MM.1S (cell line): ENCODE data around the gene ELL.

Source experiments
- DNase-seq: peaks from one replicate; pipeline ENCODE4 v3.0.0-alpha.2; 2015
- H2AFZ ChIP-seq: fragments of 300-600 bp; sonication (generic); 2 replicates; pipeline ENCODE4 v1.6.0; 2016; ENCODE audit warnings: antibody characterized with exemption, low read length
- H3F3A ChIP-seq: fragments of 300-600 bp; sonication (generic); 2 replicates; pipeline ENCODE4 v1.6.1; 2016; ENCODE audit warnings: mild to moderate bottlenecking, antibody characterized with exemption, low read length, moderate library complexity, mixed read lengths; ENCODE audit not compliant: insufficient read depth
- H3K27ac ChIP-seq: fragments of 300-600 bp; sonication (generic); 2 replicates; pipeline ENCODE4 v1.5.1; 2016; ENCODE audit warnings: mild to moderate bottlenecking, low read length
- H3K27me3 ChIP-seq: fragments of 300-600 bp; sonication (generic); replicated peaks from 2 replicates; pipeline ENCODE4 v1.6.0; 2016; ENCODE audit warnings: low read length; ENCODE audit not compliant: insufficient read depth
- H3K36me3 ChIP-seq: fragments of 300-600 bp; sonication (generic); replicated peaks from 2 replicates; pipeline ENCODE4 v1.6.1; 2016; ENCODE audit warnings: mild to moderate bottlenecking, low read length, mixed read lengths; ENCODE audit not compliant: insufficient read depth
- H3K4me1 ChIP-seq: fragments of 300-600 bp; sonication (generic); 2 replicates; pipeline ENCODE4 v1.6.1; 2016; ENCODE audit warnings: low read length, mixed read lengths
- H3K4me2 ChIP-seq: fragments of 300-600 bp; sonication (generic); 2 replicates; pipeline ENCODE4 v1.6.0; 2016; ENCODE audit warnings: low read depth, low read length
- H3K4me3 ChIP-seq: fragments of 300-600 bp; sonication (generic); 2 replicates; pipeline ENCODE4 v1.5.1; 2016; ENCODE audit warnings: low read length, mixed read lengths
- H3K79me2 ChIP-seq: fragments of 300-600 bp; sonication (generic); 2 replicates; pipeline ENCODE4 v1.6.1; 2016; ENCODE audit warnings: mixed run types, low read length, mixed read lengths
- H3K9ac ChIP-seq: fragments of 300-600 bp; sonication (generic); 2 replicates; pipeline ENCODE4 v1.6.1; 2016; ENCODE audit warnings: low read length, mixed read lengths
- H3K9me2 ChIP-seq: fragments of 300-600 bp; sonication (generic); replicated peaks from 2 replicates; pipeline ENCODE4 v1.6.1; 2016; ENCODE audit warnings: mild to moderate bottlenecking, low read length, mixed read lengths; ENCODE audit not compliant: insufficient read depth
- H3K9me3 ChIP-seq: fragments of 300-600 bp; sonication (generic); replicated peaks from 2 replicates; pipeline ENCODE4 v1.6.1; 2016; ENCODE audit warnings: mild to moderate bottlenecking, low read length, mixed read lengths; ENCODE audit not compliant: insufficient read depth
- H4K20me1 ChIP-seq: fragments of 300-600 bp; sonication (generic); 2 replicates; pipeline ENCODE4 v1.6.1; 2016; ENCODE audit warnings: mild to moderate bottlenecking, low read length, moderate library complexity, mixed read lengths; ENCODE audit not compliant: insufficient read depth
- EZH2 ChIP-seq: fragments of 300-600 bp; sonication (generic); optimal IDR thresholded peaks from 2 replicates; pipeline ENCODE3; 2017; ENCODE audit warnings: low read depth, mild to moderate bottlenecking, antibody characterized with exemption, low read length, mixed read lengths
- EZH2phosphoT487 ChIP-seq: fragments of 300-600 bp; sonication (generic); IDR thresholded peaks from 2 replicates; pipeline ENCODE4 v1.6.1; 2018; ENCODE audit warnings: antibody characterized with exemption, low read length
- TF ChIP-seq, protein P1 (sequence below): fragments of 300-600 bp; sonication (generic); IDR thresholded peaks from 2 replicates; pipeline ENCODE4 v1.5.1; 2016; ENCODE audit warnings: antibody characterized with exemption, low read length, mixed read lengths

ELL gene

GRCh38 chr19:18423258-18424020 lies 98.4 kb downstream of the ELL start:
- Histone ChIP-seq H3K27me3 (peaks cover 5% of the 10 kb centered on the region), H3K4me3 (no peak overlapping the region), H3K4me2 (no peak overlapping the region), H4K20me1 (no peaks in the 10 kb centered on the region), H3F3A (peaks cover 6% of the 10 kb centered on the region), H3K4me1 (peaks cover 6% of the 10 kb centered on the region), H3K27ac (no peak overlapping the region), H3K9me3 (no peaks in the 10 kb centered on the region), H3K9me2 (no peaks in the 10 kb centered on the region), H2AFZ (no peak overlapping the region), H3K36me3 (no peaks in the 10 kb centered on the region), H3K79me2 (no peaks in the 10 kb centered on the region), H3K9ac (no peak overlapping the region)
- TF ChIP-seq, protein P1, sequence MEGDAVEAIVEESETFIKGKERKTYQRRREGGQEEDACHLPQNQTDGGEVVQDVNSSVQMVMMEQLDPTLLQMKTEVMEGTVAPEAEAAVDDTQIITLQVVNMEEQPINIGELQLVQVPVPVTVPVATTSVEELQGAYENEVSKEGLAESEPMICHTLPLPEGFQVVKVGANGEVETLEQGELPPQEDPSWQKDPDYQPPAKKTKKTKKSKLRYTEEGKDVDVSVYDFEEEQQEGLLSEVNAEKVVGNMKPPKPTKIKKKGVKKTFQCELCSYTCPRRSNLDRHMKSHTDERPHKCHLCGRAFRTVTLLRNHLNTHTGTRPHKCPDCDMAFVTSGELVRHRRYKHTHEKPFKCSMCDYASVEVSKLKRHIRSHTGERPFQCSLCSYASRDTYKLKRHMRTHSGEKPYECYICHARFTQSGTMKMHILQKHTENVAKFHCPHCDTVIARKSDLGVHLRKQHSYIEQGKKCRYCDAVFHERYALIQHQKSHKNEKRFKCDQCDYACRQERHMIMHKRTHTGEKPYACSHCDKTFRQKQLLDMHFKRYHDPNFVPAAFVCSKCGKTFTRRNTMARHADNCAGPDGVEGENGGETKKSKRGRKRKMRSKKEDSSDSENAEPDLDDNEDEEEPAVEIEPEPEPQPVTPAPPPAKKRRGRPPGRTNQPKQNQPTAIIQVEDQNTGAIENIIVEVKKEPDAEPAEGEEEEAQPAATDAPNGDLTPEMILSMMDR, result no peak
- TF ChIP-seq EZH2, result no peak
- TF ChIP-seq EZH2phosphoT487, result no peak
- no peak for DNase-seq

DNA sequence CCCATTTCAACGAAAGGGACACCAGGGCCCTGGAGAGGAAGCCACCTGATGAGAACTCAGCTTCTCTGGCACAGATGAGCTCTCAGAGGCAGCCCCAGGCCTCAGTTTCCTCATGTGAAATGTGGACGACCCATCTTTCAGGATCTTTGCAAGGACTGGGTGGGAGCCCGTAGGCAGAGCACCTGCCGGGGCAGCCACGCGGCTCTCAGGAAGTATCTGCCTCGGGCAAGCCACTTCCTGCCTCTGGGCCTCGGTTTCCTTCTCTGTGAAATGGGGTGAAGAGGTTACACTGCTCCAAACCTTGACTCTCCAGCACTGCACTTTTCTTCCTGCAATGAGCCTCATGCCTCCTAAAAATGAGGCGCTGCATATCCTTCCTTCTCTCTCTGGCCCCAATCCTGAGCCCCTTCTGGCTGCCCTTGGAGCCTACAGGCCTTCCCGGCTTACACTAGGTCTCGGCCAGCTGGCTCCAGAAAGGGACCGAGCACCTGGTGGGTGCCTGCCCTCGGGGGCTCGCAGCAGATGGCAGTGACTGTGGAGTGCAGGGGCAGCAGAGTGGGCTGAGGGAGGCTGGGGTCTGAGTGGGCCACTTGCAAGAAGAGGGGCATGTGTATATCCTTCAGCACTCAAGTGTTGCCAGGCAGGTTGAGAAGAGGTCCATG lies 99.2 kb downstream of the ELL start:
- Histone ChIP-seq H3K4me2 (no peak overlapping the region), H2AFZ (no peak overlapping the region), H3K79me2 (no peaks in the 10 kb centered on the region), H3K27me3 (peaks cover 13% of the 10 kb centered on the region), H3K27ac (no peak overlapping the region), H3K36me3 (no peaks in the 10 kb centered on the region), H3K9ac (no peak overlapping the region), H3K4me1 (peaks cover 6% of the 10 kb centered on the region), H3K9me3 (no peaks in the 10 kb centered on the region), H3F3A (peaks cover 10% of the 10 kb centered on the region), H4K20me1 (no peaks in the 10 kb centered on the region), H3K9me2 (no peaks in the 10 kb centered on the region), H3K4me3 (no peak overlapping the region)
- DNase-seq, result no peak
- TF ChIP-seq, protein P1, result no peak
- TF ChIP-seq EZH2phosphoT487, result no peak
- TF ChIP-seq EZH2, result no peak

DNA sequence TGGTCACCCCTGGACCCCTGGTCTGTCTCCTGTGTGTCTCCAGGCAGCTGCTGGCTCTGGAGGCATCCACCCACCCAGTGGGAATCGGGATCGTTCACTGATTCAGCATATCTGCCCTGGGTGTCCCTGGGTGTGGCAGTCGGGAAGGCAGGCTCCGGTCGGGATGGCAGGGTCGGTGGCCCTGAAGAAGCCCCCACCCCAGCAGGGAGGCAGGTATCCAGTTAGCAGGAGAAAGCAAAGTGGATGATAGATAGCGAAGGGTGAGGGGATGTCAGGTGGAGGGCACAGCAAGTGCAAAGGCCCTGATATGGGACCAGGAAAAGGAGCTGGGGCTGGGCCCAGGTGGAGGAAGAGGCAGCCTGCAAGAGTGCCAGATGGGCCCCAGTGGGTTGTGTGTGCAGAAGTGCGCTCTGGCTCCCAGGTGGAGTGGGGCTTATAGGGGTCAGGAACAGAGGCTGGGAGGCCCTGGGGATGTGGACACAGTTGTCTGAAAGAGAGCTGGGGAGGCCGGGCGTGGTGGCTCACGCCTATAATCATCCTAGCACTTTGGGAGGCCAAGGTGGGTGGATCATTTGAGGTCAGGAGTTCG lies 100.4 kb downstream of the ELL start:
- TF ChIP-seq, protein P1, result no peak
- TF ChIP-seq EZH2 (no peak), EZH2phosphoT487 (no peak)
- H3F3A ChIP-seq, result peaks cover 10% of the 10 kb centered on the region
- no peak overlapping the region for H3K27ac ChIP-seq
- H3K79me2 ChIP-seq, result no peaks in the 10 kb centered on the region
- no peak overlapping the region for H3K4me3 ChIP-seq
- no peaks in the 10 kb centered on the region for H3K9me3 ChIP-seq
- no peak overlapping the region for H2AFZ ChIP-seq
- DNase-seq, result no peak
- H3K9ac ChIP-seq, result no peak overlapping the region
- no peaks in the 10 kb centered on the region for H3K36me3 ChIP-seq
- H4K20me1 ChIP-seq, result no peaks in the 10 kb centered on the region
- H3K9me2 ChIP-seq, result no peaks in the 10 kb centered on the region
- peaks cover 6% of the 10 kb centered on the region for H3K4me1 ChIP-seq
- no peak overlapping the region for H3K4me2 ChIP-seq
- peaks cover 24% of the 10 kb centered on the region for H3K27me3 ChIP-seq
